ENCODE measurements around the gene NBAS. TPM values are rescaled to one million over a fixed set of nuclear protein-coding genes. Genes with fewer than 3 reads are reported as not detected.

Gene NBAS
- polyA plus RNA-seq, 1 donor, result 55.8 TPM

DNA sequence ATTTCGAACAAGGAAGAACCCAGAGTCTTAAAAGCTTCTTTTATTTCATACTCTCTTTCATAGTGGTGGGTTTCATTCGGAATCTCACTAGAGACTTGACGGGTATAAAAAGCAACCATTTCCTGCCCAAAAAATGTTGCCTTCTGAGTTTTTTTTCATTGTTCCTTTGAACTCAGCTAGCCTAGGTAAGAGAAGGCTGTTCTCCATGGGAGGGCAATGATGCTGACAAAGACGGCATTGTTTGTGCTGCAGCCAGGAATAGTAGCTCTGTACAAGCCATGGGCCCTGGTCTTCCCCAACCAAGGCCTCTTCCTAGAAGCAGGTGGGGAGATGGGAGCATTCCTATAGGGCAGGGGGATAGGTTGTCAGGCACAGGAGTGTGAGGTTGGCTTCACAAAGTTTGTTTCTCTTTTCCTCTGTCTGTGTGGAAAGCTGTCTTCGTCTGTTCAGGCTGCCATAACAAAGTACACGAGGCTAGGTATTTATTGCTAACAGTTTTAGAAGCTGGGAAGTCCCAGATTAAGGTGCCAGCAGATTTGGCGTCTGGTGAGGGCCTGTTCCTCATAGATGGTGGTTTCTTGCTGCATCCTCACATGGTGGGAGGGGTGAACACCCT is 405.1 kb downstream of the NBAS start:
- Histone ChIP-seq H3K27ac (ENCODE audit: low read length) (no peak overlapping the region), H3K9me3 (ENCODE audit: control insufficient read depth, low read depth, low read length) (no peaks in the 10 kb centered on the region), H3K27me3 (ENCODE audit: control insufficient read depth, insufficient read depth, low read length) (no peaks in the 10 kb centered on the region), H3K36me3 (ENCODE audit: control insufficient read depth, insufficient read depth, low read length) (no peaks in the 10 kb centered on the region), H3K4me3 (ENCODE audit: low read length) (no peak overlapping the region), H3K4me1 (ENCODE audit: control insufficient read depth, insufficient read depth, low read length) (no peaks in the 10 kb centered on the region)
- WGBS (ENCODE audit: insufficient coverage, low lambda C conversion rate), result 100% methylated on average over 2 of the region's 7 CpGs
- DNase-seq, result no peak

GRCh38 chr2:15154297-15154696 is 406.8 kb downstream of the NBAS start:
- no CpG with 5 or more reads among the region's 5 CpGs for WGBS (ENCODE audit: insufficient coverage, low lambda C conversion rate)
- Histone ChIP-seq H3K27me3 (ENCODE audit: control insufficient read depth, insufficient read depth, low read length) (no peaks in the 10 kb centered on the region), H3K4me3 (ENCODE audit: low read length) (no peak overlapping the region), H3K4me1 (ENCODE audit: control insufficient read depth, insufficient read depth, low read length) (no peaks in the 10 kb centered on the region), H3K27ac (ENCODE audit: low read length) (no peak overlapping the region), H3K36me3 (ENCODE audit: control insufficient read depth, insufficient read depth, low read length) (no peaks in the 10 kb centered on the region), H3K9me3 (ENCODE audit: control insufficient read depth, low read depth, low read length) (no peaks in the 10 kb centered on the region)
- DNase-seq, result no peak

DNA sequence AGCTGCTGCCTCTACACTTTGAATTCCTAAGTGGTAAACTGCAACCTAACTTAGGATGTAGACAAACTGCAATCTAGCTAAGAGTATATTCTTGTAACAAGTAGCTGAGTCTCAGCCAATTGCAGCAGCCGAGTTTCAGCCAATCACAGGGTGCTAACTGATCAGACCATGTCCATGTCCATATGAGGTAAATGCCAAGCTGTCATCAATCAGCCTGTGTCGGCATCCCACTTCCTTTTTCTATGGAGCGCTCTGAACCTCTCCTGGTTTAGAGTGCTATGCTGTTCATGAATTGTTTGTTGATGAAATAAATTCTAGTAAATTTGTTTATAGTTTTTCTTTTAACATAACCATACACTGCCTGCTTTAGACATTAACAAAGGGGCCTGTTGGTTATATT is 408.8 kb downstream of the NBAS start:
- no peak overlapping the region for H3K4me3 ChIP-seq (ENCODE audit: low read length)
- H3K27ac ChIP-seq (ENCODE audit: low read length), result no peak overlapping the region
- no peaks in the 10 kb centered on the region for H3K27me3 ChIP-seq (ENCODE audit: control insufficient read depth, insufficient read depth, low read length)
- no CpG with 5 or more reads among the region's 3 CpGs for WGBS (ENCODE audit: insufficient coverage, low lambda C conversion rate)
- no peaks in the 10 kb centered on the region for H3K4me1 ChIP-seq (ENCODE audit: control insufficient read depth, insufficient read depth, low read length)
- no peaks in the 10 kb centered on the region for H3K36me3 ChIP-seq (ENCODE audit: control insufficient read depth, insufficient read depth, low read length)
- DNase-seq, result no peak
- H3K9me3 ChIP-seq (ENCODE audit: control insufficient read depth, low read depth, low read length), result no peaks in the 10 kb centered on the region

- 90% methylated on average over 2 of the region's 2 CpGs for WGBS (ENCODE audit: insufficient coverage, low lambda C conversion rate)
- Histone ChIP-seq H3K27me3 (ENCODE audit: control insufficient read depth, insufficient read depth, low read length) (no peaks in the 10 kb centered on the region), H3K36me3 (ENCODE audit: control insufficient read depth, insufficient read depth, low read length) (no peaks in the 10 kb centered on the region), H3K9me3 (ENCODE audit: control insufficient read depth, low read depth, low read length) (no peaks in the 10 kb centered on the region), H3K4me1 (ENCODE audit: control insufficient read depth, insufficient read depth, low read length) (no peaks in the 10 kb centered on the region), H3K4me3 (ENCODE audit: low read length) (no peak overlapping the region), H3K27ac (ENCODE audit: low read length) (no peak overlapping the region)
- no peak for DNase-seq
Measured at GRCh38 chr2:15149063-15149462, 412.1 kb downstream of the NBAS start.

- Histone ChIP-seq H3K9me3 (ENCODE audit: control insufficient read depth, low read depth, low read length) (no peaks in the 10 kb centered on the region), H3K36me3 (ENCODE audit: control insufficient read depth, insufficient read depth, low read length) (no peaks in the 10 kb centered on the region), H3K4me1 (ENCODE audit: control insufficient read depth, insufficient read depth, low read length) (no peaks in the 10 kb centered on the region), H3K27me3 (ENCODE audit: control insufficient read depth, insufficient read depth, low read length) (no peaks in the 10 kb centered on the region), H3K4me3 (ENCODE audit: low read length) (no peak overlapping the region), H3K27ac (ENCODE audit: low read length) (no peak overlapping the region)
- WGBS (ENCODE audit: insufficient coverage, low lambda C conversion rate), result 60% methylated on average over 1 of the region's 6 CpGs
- DNase-seq, result no peak
Measured at GRCh38 chr2:15147591-15147990, 413.5 kb downstream of the NBAS start.

- H3K27me3 ChIP-seq (ENCODE audit: control insufficient read depth, insufficient read depth, low read length), result no peaks in the 10 kb centered on the region
- WGBS (ENCODE audit: insufficient coverage, low lambda C conversion rate), result no CpG with 5 or more reads among the region's 6 CpGs
Measured at GRCh38 chr2:15146960-15147359, 414.2 kb downstream of the NBAS start.

GRCh38 chr2:15145919-15146318 is 415.2 kb downstream of the NBAS start:
- Histone ChIP-seq H3K27ac (ENCODE audit: low read length) (no peak overlapping the region), H3K9me3 (ENCODE audit: control insufficient read depth, low read depth, low read length) (no peaks in the 10 kb centered on the region), H3K36me3 (ENCODE audit: control insufficient read depth, insufficient read depth, low read length) (no peaks in the 10 kb centered on the region), H3K4me3 (ENCODE audit: low read length) (no peak overlapping the region), H3K4me1 (ENCODE audit: control insufficient read depth, insufficient read depth, low read length) (no peaks in the 10 kb centered on the region), H3K27me3 (ENCODE audit: control insufficient read depth, insufficient read depth, low read length) (no peaks in the 10 kb centered on the region)
- no peak for DNase-seq
- WGBS (ENCODE audit: insufficient coverage, low lambda C conversion rate), result no CpG with 5 or more reads among the region's 3 CpGs

More at GRCh38 chr2:15146960-15147359, 414.2 kb downstream of the NBAS start:
- H3K27ac ChIP-seq (ENCODE audit: low read length), result no peak overlapping the region
- no peaks in the 10 kb centered on the region for H3K4me1 ChIP-seq (ENCODE audit: control insufficient read depth, insufficient read depth, low read length)
- no peak for DNase-seq
- no peak overlapping the region for H3K4me3 ChIP-seq (ENCODE audit: low read length)
- H3K36me3 ChIP-seq (ENCODE audit: control insufficient read depth, insufficient read depth, low read length), result no peaks in the 10 kb centered on the region
- H3K9me3 ChIP-seq (ENCODE audit: control insufficient read depth, low read depth, low read length), result no peaks in the 10 kb centered on the region

GRCh38 chr2:15145046-15145817 is 415.9 kb downstream of the NBAS start:
- no peaks in the 10 kb centered on the region for H3K27me3 ChIP-seq (ENCODE audit: control insufficient read depth, insufficient read depth, low read length)
- WGBS (ENCODE audit: insufficient coverage, low lambda C conversion rate), result 43% methylated on average over 1 of the region's 5 CpGs
- no peaks in the 10 kb centered on the region for H3K9me3 ChIP-seq (ENCODE audit: control insufficient read depth, low read depth, low read length)
- H3K36me3 ChIP-seq (ENCODE audit: control insufficient read depth, insufficient read depth, low read length), result no peaks in the 10 kb centered on the region
- H3K27ac ChIP-seq (ENCODE audit: low read length), result no peak overlapping the region
- no peaks in the 10 kb centered on the region for H3K4me1 ChIP-seq (ENCODE audit: control insufficient read depth, insufficient read depth, low read length)
- no peak overlapping the region for H3K4me3 ChIP-seq (ENCODE audit: low read length)
- DNase-seq, result no peak

DNA sequence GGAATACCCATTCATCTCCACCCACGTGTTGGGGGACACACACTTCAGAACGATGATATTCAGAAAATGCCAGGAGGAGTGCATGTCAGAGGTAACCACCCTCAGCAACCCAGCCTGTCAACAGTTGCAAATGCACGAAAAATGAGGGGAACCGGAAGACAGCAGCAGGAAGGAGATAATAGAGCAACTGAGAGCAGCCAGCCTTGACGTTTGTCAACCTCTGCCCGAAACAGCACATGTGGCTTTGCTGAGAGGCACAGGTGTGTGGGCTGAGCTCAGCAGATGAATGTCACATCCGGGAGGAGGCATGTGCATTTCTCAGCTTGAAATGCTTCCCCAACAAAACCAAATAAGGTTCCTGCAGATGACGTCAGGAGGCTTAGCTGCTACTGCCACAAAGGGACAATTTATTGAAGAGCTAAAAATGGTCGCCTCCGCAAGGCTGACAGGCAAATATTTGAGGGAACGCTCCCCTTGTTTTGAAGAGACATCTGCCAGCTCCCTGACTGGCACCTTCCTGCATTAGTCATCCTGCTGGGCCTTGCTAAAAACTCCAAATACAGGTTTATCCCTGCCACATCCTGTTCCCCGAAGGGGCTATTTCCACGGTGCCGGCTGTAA is 419.0 kb downstream of the NBAS start:
- H3K9me3 ChIP-seq (ENCODE audit: control insufficient read depth, low read depth, low read length), result no peaks in the 10 kb centered on the region
- H3K4me3 ChIP-seq (ENCODE audit: low read length), result no peak overlapping the region
- no peak overlapping the region for H3K27ac ChIP-seq (ENCODE audit: low read length)
- H3K27me3 ChIP-seq (ENCODE audit: control insufficient read depth, insufficient read depth, low read length), result no peaks in the 10 kb centered on the region
- H3K36me3 ChIP-seq (ENCODE audit: control insufficient read depth, insufficient read depth, low read length), result no peaks in the 10 kb centered on the region
- 90% methylated on average over 2 of the region's 14 CpGs for WGBS (ENCODE audit: insufficient coverage, low lambda C conversion rate)
- H3K4me1 ChIP-seq (ENCODE audit: control insufficient read depth, insufficient read depth, low read length), result no peaks in the 10 kb centered on the region
- DNase-seq, result no peak

GRCh38 chr2:15141211-15141610 is 419.9 kb downstream of the NBAS start:
- Histone ChIP-seq H3K36me3 (ENCODE audit: control insufficient read depth, insufficient read depth, low read length) (no peaks in the 10 kb centered on the region), H3K4me3 (ENCODE audit: low read length) (no peak overlapping the region), H3K27ac (ENCODE audit: low read length) (no peak overlapping the region), H3K27me3 (ENCODE audit: control insufficient read depth, insufficient read depth, low read length) (no peaks in the 10 kb centered on the region), H3K9me3 (ENCODE audit: control insufficient read depth, low read depth, low read length) (no peaks in the 10 kb centered on the region), H3K4me1 (ENCODE audit: control insufficient read depth, insufficient read depth, low read length) (no peaks in the 10 kb centered on the region)
- WGBS (ENCODE audit: insufficient coverage, low lambda C conversion rate), result 60% methylated on average over 1 of the region's 7 CpGs
- no peak for DNase-seq
